Activated T-helper 1 cell treated with Interleukin-2 at 50 U/mL for 16 hours (primary cell): Measurements from ENCODE around the gene RASA4.
"Not testable (repeated sequence)": the region's sequence is repeated elsewhere in the genome, so short reads cannot be mapped to it uniquely, and the experiment has no call there.

Experiments used
- DNase-seq: peaks from one replicate; pipeline ENCODE4 v3.0.0-alpha.2; 2020; ENCODE audit warnings: low read depth

RASA4 gene

GRCh38 chr7:102542771-102543170 is 73.8 kb downstream of the RASA4 start:
- not testable (repeated sequence) for DNase-seq

- not testable (repeated sequence) for DNase-seq
Measured at GRCh38 chr7:102542083-102542482, 74.5 kb downstream of the RASA4 start.

- not testable (repeated sequence) for DNase-seq
Measured at GRCh38 chr7:102540604-102541003, 76.0 kb downstream of the RASA4 start.

- not testable (repeated sequence) for DNase-seq
Measured at GRCh38 chr7:102535062-102535615, 81.4 kb downstream of the RASA4 start.

GRCh38 chr7:102532127-102532526 is 84.4 kb downstream of the RASA4 start:
- not testable (repeated sequence) for DNase-seq

GRCh38 chr7:102531583-102531982 is 85.0 kb downstream of the RASA4 start:
- not testable (repeated sequence) for DNase-seq

- DNase-seq, result not testable (repeated sequence)
Measured at GRCh38 chr7:102527822-102528793, 88.4 kb downstream of the RASA4 start.

GRCh38 chr7:102527182-102527581 is 89.4 kb downstream of the RASA4 start:
- DNase-seq, result not testable (repeated sequence)

GRCh38 chr7:102524803-102525202 is 91.8 kb downstream of the RASA4 start:
- not testable (repeated sequence) for DNase-seq
